Spleen (tissue), 7 donors: ENCODE measurements around the gene TDRD7.

ENCODE experiments used
- CTCF ChIP-seq, 11 experiments: fragments of 200-600 bp in 7 of 11; fragments of 450-650 bp in 4 of 11; sonication (generic) in 4 of 11; IDR thresholded peaks in 8 of 11; conservative IDR thresholded peaks in 3 of 11; 1 replicate in 7 of 11; 2 replicates in 4 of 11; pipeline versions ENCODE4 v1.4.0 to v1.8.0; 2016 to 2021; ENCODE audit warnings: antibody characterized with exemption in 11 of 11, inconsistent platforms in 4 of 11, mild to moderate bottlenecking in 1 of 11
- POLR2A ChIP-seq, 3 donors: fragments of 450-650 bp; IDR thresholded peaks; one replicate each; pipeline ENCODE4 v1.5.1; 2017; ENCODE audit warnings: antibody characterized with exemption in 3 of 3, mild to moderate bottlenecking in 1 of 3
- donor health status: DM: no; HTN: no; CAD: no; lungs with moderate emphysema.
- donor health status: DM: no; HTN: no; CAD: no.
- donor health status: DM: no; HTN: no; CAD: no.

- TF ChIP-seq CTCF (IDR thresholded peaks at IDR 0.05 in 8 of 11, conservative IDR thresholded peaks at IDR 0.05 in 3 of 11), result no peak
- TF ChIP-seq POLR2A (IDR thresholded peaks at IDR 0.05), result no peak
Measured at GRCh38 chr9:97521576-97522333, 109.9 kb downstream of the TDRD7 start.
